Measurements from ENCODE around the gene KIAA0232.

DNA sequence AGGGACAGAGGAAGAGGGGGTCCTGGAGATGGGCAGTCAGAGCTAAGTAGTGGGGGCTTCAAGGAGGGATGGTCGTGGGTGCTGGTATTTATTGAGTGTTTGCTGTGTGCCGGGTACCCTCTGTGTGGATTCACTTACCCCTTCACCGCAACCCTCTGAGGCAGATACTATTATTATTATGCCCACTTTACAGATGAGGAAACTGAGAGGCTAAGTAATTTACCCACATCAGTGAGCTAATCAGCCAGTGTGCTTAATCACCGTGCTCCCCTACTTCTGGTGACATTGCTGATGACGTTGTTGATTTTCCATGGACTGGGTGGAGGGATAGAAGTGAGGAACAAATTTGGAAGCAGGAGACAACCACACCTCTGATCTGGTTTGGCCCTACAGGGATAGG, 4.1 kb upstream of the KIAA0232 start:
- TF ChIP-seq POLR2AphosphoS5 (IDR thresholded peaks at IDR 0.05), result no peak
- TF ChIP-seq POLR2A (IDR thresholded peaks at IDR 0.05), result no peak
- TF ChIP-seq, protein P1, sequence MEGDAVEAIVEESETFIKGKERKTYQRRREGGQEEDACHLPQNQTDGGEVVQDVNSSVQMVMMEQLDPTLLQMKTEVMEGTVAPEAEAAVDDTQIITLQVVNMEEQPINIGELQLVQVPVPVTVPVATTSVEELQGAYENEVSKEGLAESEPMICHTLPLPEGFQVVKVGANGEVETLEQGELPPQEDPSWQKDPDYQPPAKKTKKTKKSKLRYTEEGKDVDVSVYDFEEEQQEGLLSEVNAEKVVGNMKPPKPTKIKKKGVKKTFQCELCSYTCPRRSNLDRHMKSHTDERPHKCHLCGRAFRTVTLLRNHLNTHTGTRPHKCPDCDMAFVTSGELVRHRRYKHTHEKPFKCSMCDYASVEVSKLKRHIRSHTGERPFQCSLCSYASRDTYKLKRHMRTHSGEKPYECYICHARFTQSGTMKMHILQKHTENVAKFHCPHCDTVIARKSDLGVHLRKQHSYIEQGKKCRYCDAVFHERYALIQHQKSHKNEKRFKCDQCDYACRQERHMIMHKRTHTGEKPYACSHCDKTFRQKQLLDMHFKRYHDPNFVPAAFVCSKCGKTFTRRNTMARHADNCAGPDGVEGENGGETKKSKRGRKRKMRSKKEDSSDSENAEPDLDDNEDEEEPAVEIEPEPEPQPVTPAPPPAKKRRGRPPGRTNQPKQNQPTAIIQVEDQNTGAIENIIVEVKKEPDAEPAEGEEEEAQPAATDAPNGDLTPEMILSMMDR (IDR thresholded peaks at IDR 0.05), result no peak

All from gastroesophageal sphincter (tissue), 3 donors.